ENCODE data around the gene SDF2. TPM values are rescaled to one million over a fixed set of nuclear protein-coding genes. Genes with fewer than 3 reads are reported as not detected.

SDF2 gene
- 48.8 TPM for total RNA-seq
- long read RNA-seq, transcript SDF2-208 (2 exons, 1,342 nt) = minor isoform, 10 of 70 reads
- long read RNA-seq, transcript SDF2-201 (3 exons, 1,568 nt) = major isoform, 43 of 70 reads
- long read RNA-seq, transcript SDF2-210 (3 exons, 1,025 nt) = minor isoform, 8 of 70 reads
- long read RNA-seq, partial matches to known transcripts = 1 of 70 reads
- long read RNA-seq, other reads (novel, unspliced or antisense) = 5 of 70 reads

DNA sequence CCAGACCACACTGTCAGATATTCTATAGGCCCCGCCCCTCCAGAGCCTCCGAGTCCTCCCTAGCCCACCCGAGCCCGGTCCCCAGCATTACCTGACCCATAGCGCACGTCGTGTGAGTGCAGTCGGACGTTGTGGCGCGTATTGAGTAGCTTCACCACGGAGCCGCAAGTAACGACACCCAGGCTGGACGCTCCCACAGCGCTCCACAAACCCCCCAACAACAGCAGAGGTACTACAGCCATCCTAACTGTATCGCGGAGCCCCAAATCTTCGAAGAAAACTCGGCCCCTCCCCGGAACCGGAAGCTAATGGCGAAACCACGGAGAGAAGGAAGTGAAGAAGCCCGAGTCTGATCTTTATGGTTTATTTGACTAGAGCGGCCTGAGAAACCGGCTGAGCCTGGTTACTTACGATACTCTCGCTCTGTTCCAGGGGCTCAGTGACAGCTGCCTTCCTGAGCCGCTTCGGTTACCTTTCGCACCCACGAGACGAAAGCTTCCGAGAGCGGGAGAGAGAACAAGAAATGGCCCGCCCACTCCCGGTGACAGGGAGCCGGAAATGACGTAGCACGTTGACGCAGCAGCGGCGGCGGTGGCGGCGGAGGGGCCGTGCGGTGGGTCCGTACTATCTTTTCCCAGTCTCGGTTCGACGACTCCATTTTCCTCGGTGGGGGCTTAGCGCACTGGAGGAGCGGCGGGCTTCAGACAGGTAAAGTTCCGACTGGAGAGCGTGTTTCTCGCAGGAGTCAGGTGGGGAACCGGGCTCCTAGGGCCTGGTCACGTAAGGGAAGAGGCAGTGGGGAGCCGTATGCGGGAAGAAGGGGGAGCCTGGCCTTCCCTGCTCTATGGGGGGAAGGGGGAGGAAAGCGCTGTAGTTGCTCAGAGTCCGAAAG lies at the start of gene SDF2, which contains the start of gene SUPT6H:
TSS of gene SDF2 (minus strand) at position 272 of the 892 bp plus-strand sequence. CDS start at position 242, 30 bp downstream.
TSS of gene SUPT6H (plus strand) at position 571 of the 892 bp plus-strand sequence. CDS start 11,197 bp downstream, outside the sequence.
- ATAC-seq = peak; percentile 96 to 98
- Histone ChIP-seq H3K4me3 (peak within 1 kb of the TSS; percentile 83), H3K27ac (peak within 1 kb of the TSS; percentile 97), H3K36me3 (peaks cover 30% of the 10 kb centered on the region), H3K4me1 (peaks cover 40% of the 10 kb centered on the region), H3K27me3 (ENCODE audit: low read depth) (no peaks in the 10 kb centered on the region), H3K9me3 (no peaks in the 10 kb centered on the region)
- intact Hi-C loops (cut with DNase I) = no loop called here
- TF ChIP-seq, protein P1, sequence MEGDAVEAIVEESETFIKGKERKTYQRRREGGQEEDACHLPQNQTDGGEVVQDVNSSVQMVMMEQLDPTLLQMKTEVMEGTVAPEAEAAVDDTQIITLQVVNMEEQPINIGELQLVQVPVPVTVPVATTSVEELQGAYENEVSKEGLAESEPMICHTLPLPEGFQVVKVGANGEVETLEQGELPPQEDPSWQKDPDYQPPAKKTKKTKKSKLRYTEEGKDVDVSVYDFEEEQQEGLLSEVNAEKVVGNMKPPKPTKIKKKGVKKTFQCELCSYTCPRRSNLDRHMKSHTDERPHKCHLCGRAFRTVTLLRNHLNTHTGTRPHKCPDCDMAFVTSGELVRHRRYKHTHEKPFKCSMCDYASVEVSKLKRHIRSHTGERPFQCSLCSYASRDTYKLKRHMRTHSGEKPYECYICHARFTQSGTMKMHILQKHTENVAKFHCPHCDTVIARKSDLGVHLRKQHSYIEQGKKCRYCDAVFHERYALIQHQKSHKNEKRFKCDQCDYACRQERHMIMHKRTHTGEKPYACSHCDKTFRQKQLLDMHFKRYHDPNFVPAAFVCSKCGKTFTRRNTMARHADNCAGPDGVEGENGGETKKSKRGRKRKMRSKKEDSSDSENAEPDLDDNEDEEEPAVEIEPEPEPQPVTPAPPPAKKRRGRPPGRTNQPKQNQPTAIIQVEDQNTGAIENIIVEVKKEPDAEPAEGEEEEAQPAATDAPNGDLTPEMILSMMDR (IDR thresholded peaks at IDR 0.05) = no peak
- DNase-seq = peak; percentile 93

GRCh38 chr17:28710861-28711722 lies 49.4 kb upstream of the SDF2 start:
- peak overlapping the region; percentile 85 for H3K4me3 ChIP-seq
- ATAC-seq (peak; percentile 96 to 97), DNase-seq (peak; percentile 92)
- intact Hi-C loops (cut with DNase I) = no loop called here
- H3K4me1 ChIP-seq = peaks cover 13% of the 10 kb centered on the region
- H3K27ac ChIP-seq = peak overlapping the region; percentile 88
- H3K36me3 ChIP-seq = peaks cover 25% of the 10 kb centered on the region
- no peaks in the 10 kb centered on the region for H3K9me3 ChIP-seq
- no peaks in the 10 kb centered on the region for H3K27me3 ChIP-seq (ENCODE audit: low read depth)
- TF ChIP-seq, protein P1 (IDR thresholded peaks at IDR 0.05) = no peak

- H3K4me1 ChIP-seq = peaks cover 9% of the 10 kb centered on the region
- TF ChIP-seq, protein P1 (IDR thresholded peaks at IDR 0.05) = no peak
- intact Hi-C loops (cut with DNase I) = no loop called here
- peaks cover 25% of the 10 kb centered on the region for H3K36me3 ChIP-seq
- no peak overlapping the region for H3K27ac ChIP-seq
- H3K4me3 ChIP-seq = no peak overlapping the region
- no peaks in the 10 kb centered on the region for H3K27me3 ChIP-seq (ENCODE audit: low read depth)
- H3K9me3 ChIP-seq = no peaks in the 10 kb centered on the region
- ATAC-seq = no peak
- no peak for DNase-seq
Observed at GRCh38 chr17:28707339-28707720, 45.6 kb upstream of the SDF2 start.

GRCh38 chr17:28706471-28707338 lies 45.0 kb upstream of the SDF2 start:
- H3K9me3 ChIP-seq = no peaks in the 10 kb centered on the region
- TF ChIP-seq, protein P1 (IDR thresholded peaks at IDR 0.05) = no peak
- no peak overlapping the region for H3K27ac ChIP-seq
- H3K36me3 ChIP-seq = peaks cover 32% of the 10 kb centered on the region
- no peak for ATAC-seq
- no peak for DNase-seq
- intact Hi-C loops (cut with DNase I) = no loop called here
- H3K27me3 ChIP-seq (ENCODE audit: low read depth) = no peaks in the 10 kb centered on the region
- peaks cover 3% of the 10 kb centered on the region for H3K4me1 ChIP-seq
- H3K4me3 ChIP-seq = no peak overlapping the region

All from lower lobe of right lung (tissue), 2 donors.